NCI-H1436 (cell line): ENCODE results near the gene HSF5.

Source experiments
- DNase-seq: peaks from one replicate; lab custom pipeline; 2025; lab: John Stamatoyannopoulos, UW

The HSF5 gene

DNA sequence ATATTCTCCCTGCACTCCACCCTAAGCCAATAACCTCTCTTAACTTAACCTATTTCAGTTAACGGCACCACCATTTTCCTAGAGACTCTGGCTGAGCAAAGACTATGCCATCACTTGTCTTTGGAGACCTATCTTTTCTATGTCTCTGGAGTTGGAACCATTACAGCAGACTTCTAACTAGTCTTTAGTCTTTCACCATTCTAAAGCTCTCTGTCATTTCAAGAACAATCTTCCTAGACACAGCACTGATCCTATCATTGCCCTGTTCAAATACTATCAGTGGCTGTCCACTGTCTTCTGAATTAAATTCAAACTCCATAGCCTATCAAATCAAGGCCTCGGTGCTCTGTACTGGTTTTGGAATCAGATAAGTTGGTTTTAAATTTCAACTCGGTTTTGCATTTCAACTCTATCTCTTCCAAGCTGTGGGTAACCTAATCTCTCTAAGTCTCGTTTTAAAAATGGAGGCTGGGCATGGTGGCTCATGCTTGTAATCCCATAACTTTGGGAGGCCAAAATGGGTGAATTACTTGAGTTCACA, 102.8 kb downstream of the HSF5 start:
- no peak for DNase-seq

DNA sequence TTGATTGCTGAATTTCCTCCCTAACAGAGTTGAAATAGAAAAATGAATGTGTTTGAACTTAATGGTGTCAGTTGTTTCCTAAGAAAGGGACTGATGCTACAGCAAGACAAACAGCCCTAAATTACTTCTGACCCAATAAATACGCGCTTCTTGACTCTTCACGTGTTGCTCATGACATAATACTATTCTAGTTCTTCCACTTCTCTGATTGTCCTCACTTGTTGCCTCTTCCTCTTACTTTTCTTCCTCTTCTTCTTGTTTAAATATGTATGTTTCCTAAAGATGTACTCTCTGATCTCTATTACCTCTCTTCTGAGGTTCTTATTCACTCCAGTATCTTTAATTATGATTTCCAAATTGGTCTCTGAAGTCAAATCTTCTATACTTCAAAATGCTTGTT, 103.3 kb downstream of the HSF5 start:
- DNase-seq, result no peak

DNA sequence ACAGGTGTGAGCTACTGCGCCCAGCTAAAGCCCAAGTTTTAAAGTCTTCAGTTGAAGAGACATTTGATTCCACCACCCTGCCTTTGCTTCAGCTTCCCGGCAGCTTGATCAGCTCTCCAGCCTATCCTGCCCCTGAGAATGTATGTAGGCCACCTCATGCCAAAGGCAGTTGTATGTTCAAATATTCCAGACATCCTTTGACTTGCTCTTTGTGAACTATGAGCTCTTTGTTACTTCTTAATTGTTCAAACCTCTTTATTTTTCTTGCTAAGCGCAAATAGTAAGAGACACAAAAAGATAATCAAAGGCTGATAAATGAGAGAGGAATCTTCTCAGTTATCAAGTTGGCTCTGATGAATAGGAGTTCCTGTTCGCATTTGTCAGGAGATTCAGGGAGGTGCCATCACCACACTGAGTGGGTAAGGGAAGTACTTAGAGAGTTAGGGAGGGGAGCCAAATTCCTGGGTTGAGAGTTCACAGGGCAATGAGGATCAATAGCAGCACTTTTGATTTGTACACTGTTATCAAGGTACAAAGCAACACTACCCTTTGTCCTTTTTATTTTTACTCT, 104.2 kb downstream of the HSF5 start:
- DNase-seq, result no peak

DNA sequence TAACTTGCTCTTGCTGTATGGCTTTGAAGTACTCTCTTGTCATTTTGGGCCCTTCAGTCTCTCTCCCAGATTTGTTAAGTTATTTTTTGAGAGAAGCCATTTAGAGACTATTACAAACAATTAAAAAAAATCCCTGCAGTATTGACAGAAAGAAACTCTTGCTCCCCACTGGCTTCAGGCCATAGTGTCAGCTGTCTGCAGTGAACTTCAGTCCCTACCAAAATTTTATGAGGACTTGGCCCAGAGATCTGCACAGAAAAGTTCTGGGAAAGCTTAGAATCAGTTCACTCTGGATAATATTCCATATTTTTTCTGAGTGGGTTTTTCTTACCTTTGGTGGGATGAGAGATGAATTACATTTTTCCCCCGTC, 105.4 kb downstream of the HSF5 start:
- no peak for DNase-seq

DNA sequence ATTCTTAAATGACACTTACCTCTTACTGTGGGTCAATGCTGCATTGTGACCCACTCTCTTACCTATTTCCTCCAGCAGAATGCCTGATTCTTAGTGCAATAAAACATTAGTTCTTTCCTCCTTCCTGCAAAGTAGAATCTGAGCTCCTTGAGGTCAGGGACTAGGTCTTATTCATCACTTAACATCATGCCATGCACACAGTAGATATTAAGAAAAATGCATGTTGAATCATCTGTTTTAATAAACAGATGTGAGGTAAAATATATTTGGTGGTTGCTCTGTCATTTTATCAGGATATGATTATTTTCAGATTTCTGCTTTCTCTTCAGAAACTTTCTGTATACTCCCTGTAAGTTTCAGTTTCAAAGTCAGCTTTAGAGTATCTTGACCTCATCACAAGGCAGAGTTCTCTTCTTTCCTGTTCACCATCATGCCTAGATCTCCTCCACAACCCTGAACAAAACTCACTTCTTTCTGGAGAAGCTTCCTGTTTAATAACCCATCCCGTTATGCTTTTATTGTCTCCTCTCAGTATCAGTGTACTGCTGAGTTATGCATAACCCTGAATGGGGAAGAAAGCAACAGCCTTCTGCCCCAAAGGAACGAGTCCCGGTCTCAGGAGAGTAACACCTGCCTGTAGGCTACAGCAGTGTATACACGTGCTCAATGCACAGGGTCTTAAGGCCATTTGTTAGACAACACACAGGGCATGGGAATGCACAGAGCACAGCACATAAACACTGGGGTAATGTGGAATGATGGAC, 105.9 kb downstream of the HSF5 start:
- no peak for DNase-seq

DNA sequence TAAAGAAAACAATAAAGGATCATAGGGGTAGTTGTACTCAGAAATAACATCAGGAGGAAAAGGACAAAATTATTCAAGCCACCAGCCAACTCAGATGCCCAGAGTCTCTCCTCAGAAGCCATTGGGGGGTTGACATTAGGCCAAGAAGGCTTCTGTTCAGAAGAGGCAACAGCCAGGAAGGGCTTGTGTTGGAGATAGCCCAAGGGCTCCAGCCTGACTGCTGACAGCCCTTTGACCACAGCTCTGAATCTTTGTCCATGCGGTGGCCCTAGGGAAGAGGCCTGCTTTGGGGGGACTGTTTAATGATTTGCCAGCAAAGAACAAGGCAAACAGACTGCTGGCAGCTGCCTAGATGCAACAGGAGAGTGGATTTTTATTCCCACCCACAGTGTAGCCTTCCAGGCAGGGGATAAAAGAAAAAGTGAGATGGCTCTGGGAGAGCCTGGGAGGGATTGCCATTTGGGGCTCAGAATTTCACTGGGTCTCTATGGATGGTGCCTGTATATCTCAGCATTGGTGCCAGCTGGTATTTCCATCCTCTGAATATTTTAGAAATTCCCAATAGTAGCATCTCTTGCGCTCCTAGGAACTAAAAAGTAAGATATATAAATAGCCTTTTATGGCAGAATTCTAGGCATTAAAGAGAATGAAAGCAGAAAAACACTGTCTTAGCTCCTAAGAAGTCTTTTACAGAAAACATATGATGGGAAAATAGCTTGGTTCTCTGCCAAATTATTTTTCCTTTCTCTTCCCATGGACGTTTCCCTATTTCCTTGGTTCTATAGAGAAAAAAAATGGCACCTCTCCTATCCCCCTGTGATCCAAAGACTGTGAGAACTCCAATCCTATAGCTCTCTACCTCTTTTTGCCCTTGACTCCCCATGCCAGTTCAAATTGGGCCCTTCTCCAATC, 106.8 kb downstream of the HSF5 start:
- no peak for DNase-seq

DNA sequence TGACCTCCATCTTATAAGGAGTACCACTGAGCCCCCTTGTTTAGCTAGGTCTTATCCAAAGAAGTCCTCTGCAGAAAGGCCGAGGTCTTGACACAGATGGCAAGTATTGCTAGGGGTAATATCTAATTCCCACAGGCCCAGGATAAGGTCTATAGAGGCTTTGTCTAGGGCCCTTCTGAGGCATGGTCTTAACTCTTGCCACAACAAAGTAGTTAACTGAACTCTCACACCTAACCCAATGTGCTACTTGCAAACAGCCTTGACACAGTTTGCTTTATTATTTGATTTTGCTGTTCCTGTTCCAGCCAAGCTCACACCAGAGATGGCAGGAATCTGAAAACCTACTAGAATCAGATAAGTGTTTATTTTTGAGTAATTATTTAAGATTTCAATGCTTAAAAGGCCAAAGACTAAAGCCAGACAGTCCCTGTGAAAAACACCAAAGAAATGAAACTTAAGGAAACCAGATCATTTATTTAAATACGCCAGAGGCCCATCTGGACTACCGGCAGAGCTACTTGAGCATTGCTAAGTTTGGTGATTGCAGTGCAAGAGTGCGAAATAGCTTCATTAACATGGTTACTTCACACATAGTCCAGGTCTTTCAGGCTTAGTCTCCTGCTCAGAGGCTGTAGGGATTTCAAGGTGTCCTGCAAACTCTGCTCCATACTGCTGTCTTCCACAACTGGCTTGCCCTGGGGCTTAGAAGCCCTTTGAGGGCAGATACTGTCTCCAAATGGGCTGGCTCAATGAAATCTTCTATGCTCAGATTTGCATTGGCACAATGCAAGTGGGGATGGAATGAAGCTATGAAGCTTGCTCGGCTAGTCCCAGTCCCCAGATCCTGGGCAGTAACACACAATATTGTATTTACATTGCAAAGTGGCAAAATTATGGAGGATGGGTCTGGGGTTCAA, 107.7 kb downstream of the HSF5 start:
- no peak for DNase-seq

DNA sequence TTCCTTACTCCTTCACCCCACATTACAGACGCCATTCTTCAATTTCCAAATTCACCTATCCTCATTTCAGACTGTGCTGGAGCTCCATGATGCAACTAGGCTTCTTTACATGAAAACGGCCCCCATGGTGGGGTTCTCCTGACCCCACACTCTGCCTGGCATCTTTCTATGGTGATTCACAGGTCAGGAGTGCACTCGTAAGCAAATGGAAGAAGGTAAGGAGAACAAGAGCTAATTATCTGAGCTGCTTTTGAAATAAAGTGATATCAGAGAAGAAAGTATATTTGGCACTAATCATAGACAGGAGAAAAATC, 108.7 kb downstream of the HSF5 start:
- DNase-seq, result no peak

DNA sequence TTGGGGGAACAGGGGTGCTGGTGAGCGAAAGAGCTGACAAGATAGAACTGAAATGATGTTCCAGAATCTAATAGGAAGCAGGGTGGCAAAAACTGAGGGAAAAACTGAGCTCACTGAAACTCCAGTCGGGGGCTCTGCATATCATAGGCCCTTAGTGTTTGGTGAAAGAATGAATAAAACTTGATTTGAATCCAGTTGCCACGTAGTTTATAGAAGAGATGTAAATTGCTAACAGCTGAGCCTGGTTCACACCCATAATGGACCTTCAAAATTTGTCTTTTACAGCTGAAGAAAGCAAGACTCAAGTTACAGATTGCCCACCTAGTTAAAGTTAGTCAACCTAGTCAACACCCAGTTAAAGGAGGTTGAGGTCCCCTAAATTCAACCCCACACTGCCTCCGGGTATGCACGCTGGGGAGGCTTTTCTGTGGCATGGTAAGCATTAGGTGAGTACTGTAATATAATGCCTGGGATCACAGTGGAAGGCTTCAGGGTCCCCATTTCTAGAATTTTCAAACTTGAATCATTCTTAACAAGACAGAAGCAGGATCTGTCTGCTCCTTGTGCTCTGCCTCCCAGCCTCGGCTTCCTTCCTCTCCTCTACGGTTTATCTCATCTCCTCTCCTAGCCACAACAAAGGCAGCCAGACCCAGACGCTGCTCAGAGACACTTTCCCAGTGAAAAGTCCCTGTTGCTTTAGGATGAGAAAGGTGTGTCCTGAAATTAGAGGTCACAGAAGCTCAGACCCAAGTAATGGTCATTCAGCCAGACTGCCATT, 109.3 kb downstream of the HSF5 start:
- no peak for DNase-seq

DNA sequence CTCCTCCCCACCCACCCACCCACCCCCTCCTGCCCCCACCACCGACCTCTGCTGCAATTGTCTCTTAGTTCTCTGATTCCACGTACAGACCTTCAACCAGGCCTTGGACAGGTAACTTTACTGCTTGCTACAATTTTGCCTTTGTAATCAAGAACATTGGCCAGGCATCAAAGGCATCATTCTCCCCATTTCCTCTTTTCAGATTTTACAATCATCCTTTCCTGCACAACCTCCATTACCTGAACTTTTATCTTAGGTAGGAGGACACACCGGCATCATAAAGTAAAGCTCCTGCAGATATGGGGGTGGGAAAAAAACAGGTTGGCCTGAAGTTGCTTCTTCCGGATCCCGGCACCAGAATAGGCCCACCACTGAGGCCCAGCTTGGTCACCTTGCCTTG, 110.5 kb downstream of the HSF5 start:
- DNase-seq, result no peak

DNA sequence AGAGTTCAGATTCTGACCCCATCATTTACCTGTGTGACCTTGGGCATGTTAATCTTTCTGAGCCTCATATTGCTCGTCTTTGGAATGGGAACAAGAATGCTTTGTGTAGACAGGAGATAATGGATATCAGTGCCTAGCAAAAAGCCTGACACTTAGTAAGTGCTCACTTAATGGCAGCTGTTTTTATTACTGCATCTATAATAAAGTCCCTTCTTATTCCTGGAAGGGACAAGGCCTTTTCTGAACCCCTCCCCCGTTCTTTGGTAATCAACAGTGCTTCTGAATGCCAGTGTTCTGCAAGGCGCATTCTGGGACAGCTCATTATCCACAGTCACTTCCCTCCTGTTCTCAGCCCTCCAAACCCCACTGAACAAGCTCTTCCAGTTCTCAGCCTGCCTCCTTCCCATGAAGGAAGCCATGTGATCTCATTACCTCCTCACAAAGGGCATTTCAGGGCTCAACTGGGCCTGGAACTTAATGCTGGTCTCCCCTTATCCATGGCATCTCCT, 111.1 kb downstream of the HSF5 start:
- no peak for DNase-seq

DNA sequence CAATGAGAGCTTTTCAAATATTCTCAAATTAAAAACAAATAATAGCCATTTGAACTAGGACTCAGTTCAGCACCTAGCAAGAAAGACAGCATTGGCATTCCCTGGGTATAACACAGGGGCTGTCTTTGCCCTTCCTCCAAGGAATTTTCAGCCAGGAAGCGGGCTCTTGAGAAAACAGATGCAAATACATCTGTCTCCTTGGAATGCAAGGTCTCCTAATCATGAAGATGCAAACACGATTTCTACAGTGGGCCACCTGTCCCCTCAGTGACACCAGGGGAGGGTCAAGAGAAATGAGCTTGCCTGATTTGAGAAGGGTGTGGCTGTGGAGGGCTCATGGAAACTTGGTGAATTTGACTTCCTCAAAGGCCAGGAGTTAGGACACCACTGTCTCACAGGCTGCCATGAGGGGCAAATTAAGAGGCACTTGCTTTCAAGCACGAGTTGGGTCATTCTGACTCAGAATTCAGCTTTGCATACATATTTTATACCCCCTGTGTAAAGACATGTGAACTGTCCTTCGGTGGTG, 111.7 kb downstream of the HSF5 start:
- DNase-seq, result no peak

DNA sequence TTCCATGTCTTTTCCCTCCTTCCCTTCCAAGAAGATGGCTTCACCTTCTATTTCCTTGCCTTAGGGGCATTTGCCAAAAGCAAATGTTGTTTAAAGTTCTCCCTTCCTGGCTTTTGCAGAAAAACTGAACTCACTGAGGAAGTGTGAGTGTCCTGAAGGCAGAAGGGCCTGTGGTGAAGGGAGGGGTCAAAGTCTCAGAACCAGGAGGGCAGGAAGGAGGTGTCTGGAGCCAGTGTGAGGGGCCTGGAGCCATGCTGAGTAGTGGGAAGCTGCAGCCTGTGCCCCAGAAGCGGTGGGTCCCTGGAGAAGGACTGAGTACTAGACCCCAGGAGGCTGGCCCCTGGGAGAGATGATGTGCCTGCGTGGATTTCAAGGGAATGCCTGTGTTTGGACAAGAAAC, 112.4 kb downstream of the HSF5 start:
- no peak for DNase-seq

DNA sequence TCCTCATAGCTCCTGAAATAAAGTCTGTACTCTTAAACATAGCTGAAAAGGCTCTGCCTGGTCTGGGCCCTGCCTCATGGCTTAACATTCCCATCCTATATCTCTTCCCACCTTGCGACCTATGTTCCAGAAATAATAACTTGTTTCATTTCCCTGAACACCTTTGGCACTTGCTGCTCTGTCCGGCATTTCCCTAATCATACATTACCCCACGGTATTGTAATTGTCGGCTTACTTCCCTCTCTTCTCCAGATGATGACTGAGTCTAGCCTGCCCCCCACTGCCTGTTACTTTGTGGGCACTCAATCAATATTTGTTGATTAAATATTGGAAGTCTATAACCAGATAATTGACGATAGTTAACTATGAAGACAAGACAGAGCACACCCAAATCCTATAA, 113.0 kb downstream of the HSF5 start:
- no peak for DNase-seq

DNA sequence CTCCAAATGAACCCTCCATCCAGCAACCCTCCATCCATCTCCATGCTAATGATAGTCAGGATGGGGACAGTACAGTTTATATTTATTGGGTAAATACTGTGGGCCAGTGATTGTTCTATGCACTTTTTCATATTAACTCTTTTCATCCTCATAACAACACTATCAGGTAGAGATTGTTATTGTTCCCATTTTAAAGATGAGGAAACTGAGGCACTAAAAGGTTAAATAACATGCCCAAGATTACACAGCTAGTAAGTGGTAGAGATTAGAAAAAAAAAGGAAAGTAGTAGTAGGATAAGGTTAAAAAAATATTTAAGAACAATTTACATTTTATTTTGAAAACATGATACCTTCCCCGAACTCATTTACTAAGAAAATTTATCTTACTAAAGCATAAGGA, 114.3 kb downstream of the HSF5 start:
- DNase-seq, result no peak

DNA sequence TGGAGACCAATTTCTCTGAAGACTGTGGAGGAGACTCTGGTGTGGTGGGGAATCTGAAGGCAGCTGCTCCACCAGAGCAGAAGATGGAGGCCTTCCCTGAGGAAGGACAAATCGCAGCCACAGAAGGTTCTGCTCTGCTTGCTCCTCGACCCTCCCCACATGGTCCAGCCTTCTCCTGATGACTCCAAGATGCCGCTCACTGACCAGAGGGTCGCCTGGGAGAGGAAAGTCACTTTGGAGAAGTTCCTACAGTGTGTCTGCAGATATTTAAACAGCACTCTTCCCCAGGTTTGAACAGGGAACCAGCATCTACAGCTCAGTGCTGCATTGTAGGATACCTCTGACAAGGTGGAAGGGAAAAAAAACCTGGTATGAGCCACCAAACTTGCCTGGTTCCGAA, 115.2 kb downstream of the HSF5 start:
- no peak for DNase-seq

DNA sequence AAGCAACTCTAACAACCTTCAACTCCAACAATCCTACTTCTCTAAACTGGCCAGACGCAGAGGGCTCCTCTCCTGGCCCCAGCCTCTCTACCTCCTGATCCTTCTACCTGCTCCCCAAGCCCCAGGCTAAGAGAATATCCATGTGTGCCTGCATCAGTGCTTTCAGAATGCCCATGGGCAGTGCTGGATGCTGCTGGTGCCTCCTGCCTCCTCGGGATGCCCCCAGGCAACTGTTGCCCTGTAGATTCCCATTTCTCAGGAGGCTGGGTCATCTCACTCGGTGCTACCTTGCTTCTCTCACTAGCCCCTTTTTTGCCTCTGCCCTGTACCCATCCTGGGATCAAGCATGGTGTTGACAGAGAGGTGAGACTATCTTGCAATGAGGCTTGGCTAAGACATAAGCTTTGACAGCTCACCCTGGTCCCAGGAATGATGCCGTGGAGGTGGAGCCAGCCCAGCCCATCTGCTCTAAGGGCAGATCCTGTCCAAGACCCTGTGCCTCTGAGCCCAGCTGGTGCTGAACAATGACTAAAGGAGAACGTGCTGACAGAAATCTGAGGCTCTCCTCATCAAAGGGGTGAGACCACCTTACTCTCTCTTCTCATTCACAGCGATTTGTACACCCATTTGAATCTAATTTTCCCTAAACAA, 116.8 kb downstream of the HSF5 start:
- DNase-seq, result no peak

DNA sequence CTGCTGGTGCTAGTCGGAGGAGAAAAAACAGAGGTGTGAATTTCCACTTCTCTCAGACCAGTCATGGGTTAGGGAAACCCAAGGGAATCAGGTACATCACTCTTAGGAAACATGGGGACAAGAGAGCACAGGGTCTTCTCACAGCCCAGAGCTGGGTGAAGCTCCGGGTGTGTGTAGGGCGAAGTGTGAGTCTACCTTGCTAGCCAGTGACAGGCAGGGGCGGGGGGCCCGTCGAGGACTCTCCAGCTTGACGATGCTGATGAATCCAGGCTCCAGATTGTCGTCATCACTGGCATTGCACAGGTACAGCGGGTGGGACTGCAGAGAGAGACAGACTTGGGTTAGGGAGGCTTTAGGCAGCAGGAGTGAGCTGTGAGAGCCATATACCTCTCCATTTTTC, 117.5 kb downstream of the HSF5 start:
- DNase-seq, result no peak

DNA sequence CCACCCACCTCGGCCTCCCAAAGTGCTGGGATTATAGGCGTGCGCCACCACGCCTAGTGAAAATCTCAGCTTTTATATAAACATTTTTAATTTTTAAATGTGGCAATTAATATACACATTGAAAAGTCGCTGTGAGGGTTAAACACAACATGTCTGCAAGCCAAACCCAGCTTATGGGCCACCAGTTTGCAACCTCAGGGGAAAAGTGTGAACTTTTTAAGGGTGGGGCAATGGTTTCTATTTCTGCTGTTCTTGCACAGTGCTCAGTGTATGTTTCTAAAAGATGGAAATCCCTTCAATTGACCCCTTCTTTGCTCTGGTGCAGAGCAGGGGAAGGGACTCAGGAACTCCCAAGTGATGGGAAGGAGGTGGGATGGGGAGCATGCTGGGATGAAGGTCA, 117.9 kb downstream of the HSF5 start:
- DNase-seq, result no peak
